Mesodermal cell (in vitro differentiated cells): Measurements from ENCODE around the gene RPUSD4.

Experiments used
- H3K27ac ChIP-seq: 2 replicates; pipeline ENCODE4 v1.7.0; 2013; ENCODE audit warnings: mild to moderate bottlenecking, low read depth, low read length, moderate library complexity; ENCODE audit not compliant: severe bottlenecking
- H3K36me3 ChIP-seq: 2 replicates; pipeline ENCODE4 v1.7.1; 2013; ENCODE audit warnings: mild to moderate bottlenecking, low read length, moderate library complexity; ENCODE audit not compliant: control insufficient read depth, insufficient read depth
- H3K4me1 ChIP-seq: one replicate; pipeline ENCODE4 v1.7.1; 2013; ENCODE audit warnings: mild to moderate bottlenecking, low read length; ENCODE audit not compliant: insufficient read depth, control insufficient read depth, poor library complexity, severe bottlenecking
- H3K4me3 ChIP-seq: 2 replicates; pipeline ENCODE4 v1.7.0; 2013; ENCODE audit warnings: low read length, control low read depth, mild to moderate bottlenecking; ENCODE audit not compliant: insufficient read depth, poor library complexity, severe bottlenecking; ENCODE audit errors: extremely low read depth
- H3K9me3 ChIP-seq: 2 replicates; pipeline ENCODE4 v1.7.1; 2013; ENCODE audit warnings: mild to moderate bottlenecking, low read length, moderate library complexity; ENCODE audit not compliant: control insufficient read depth
- WGBS, 2 experiments: methylation state at CpG; one replicate each; pipeline ENCODE4 v1.1.5; 2013; ENCODE audit warnings: missing lambda C conversion rate in 2 of 2; ENCODE audit not compliant: insufficient coverage in 2 of 2; 5-methylcytosine and 5-hydroxymethylcytosine counted together

RPUSD4 gene

GRCh38 chr11:126181939-126182730, 29.3 kb downstream of the RPUSD4 start:
- 81 to 85% methylated on average over 5 to 6 of the region's 13 CpGs for WGBS, 2 experiments

DNA sequence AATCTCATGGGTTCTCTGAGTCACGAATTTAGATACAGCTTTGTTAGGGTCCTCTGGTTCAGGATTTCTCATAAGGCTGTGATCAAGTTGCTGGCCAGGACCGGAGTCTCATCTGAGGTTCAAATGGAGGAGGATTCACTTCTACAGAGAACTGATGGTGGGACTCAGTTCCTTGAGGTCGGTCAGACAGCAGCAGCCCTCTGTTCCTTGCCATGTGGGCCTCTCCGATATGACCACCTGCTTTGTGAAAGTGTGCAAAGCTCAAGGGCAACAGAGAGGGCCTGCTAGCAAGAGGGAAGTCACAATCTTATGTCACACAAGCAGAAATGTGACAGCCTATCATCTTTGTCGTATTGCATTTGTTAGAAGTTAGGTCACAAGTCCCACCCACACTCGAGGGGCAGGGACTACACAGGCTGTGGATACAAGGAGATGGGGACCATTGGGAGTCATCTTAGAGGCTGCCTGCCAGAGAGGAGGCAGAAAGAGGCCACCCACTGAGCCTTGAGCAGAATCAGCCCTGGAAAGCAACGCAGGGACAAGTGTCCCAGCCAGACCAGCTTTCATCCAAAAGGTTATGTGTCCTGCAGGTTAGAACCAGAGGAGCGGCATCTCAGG, 34.5 kb downstream of the RPUSD4 start:
- WGBS, 2 experiments, result 88 to 94% methylated on average over 6 to 7 of the region's 8 CpGs
- Histone ChIP-seq H3K27ac (no peak overlapping the region), H3K9me3 (no peaks in the 10 kb centered on the region), H3K4me1 (no peaks in the 10 kb centered on the region), H3K4me3 (no peak overlapping the region), H3K36me3 (no peaks in the 10 kb centered on the region)

More at GRCh38 chr11:126181939-126182730, 29.3 kb downstream of the RPUSD4 start:
- no peaks in the 10 kb centered on the region for H3K4me1 ChIP-seq
- H3K27ac ChIP-seq, result no peak overlapping the region
- no peak overlapping the region for H3K4me3 ChIP-seq
- H3K36me3 ChIP-seq, result no peaks in the 10 kb centered on the region
- H3K9me3 ChIP-seq, result no peaks in the 10 kb centered on the region

DNA sequence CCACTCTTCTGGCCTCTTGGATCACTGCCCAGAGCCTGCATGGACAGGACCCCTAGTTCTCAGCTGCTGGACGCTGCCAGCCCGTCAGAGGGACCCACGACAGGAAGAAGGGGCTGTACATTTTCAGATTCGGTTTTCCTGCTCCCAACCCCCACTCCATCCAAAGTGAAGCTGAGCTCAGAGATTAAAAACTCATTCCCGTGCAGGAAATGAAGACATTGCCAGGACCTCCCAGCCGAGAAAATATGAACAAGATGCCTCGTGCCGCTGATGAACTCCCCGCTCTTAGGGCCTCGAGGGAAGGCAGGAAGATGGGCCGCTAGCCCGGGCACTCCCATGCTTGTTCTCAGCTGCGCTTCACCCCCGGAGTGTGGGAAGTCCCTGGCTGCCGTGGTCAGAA, 36.1 kb downstream of the RPUSD4 start:
- H3K4me3 ChIP-seq, result no peak overlapping the region
- no peaks in the 10 kb centered on the region for H3K36me3 ChIP-seq
- no peak overlapping the region for H3K27ac ChIP-seq
- WGBS, 2 experiments, result 93 to 95% methylated on average over 15 of the region's 15 CpGs
- H3K9me3 ChIP-seq, result no peaks in the 10 kb centered on the region
- no peaks in the 10 kb centered on the region for H3K4me1 ChIP-seq

DNA sequence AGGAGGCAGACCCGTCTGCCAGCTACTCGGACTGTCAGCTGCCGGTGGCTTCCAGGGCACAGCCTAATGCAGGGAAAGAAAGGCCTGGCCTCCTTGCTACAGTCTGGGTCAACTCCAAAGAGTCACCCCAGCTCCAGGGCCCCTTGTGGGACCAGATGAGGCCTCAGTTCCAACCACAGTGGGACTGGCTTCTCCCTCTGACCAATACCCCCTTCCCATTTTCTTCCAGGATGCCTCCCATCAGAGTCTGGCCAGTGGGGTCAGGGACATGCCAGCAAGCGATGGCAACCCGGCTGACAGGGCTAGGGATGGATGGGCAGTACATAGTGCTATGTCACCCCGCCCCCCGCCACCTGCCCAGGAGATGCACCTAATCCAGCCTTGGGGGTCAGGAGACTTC, 36.6 kb downstream of the RPUSD4 start:
- H3K4me3 ChIP-seq, result no peak overlapping the region
- 95 to 97% methylated on average over 7 of the region's 7 CpGs for WGBS, 2 experiments
- no peak overlapping the region for H3K27ac ChIP-seq
- no peaks in the 10 kb centered on the region for H3K4me1 ChIP-seq
- H3K9me3 ChIP-seq, result no peaks in the 10 kb centered on the region
- H3K36me3 ChIP-seq, result no peaks in the 10 kb centered on the region

DNA sequence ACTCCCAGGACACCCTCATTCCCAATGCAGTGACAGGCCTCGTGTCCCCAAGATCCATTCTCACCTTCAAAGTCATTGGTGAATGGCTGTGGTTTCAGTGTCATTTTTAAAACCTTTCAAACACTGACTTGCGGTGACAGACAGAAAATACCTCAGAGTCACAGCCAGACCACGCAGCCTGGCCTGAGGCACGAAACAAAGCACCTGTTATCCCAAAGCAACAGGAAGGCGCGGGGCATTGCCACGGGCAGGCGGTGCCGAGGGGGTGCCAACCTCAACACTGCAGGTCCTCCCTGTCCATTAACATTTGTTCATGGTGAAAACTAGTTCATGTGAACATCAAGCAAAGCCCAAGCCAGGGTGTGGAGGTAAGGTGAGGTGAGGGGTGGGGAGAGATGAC, 38.2 kb downstream of the RPUSD4 start:
- H3K4me1 ChIP-seq, result no peaks in the 10 kb centered on the region
- no peak overlapping the region for H3K4me3 ChIP-seq
- no peaks in the 10 kb centered on the region for H3K36me3 ChIP-seq
- H3K9me3 ChIP-seq, result no peaks in the 10 kb centered on the region
- 82 to 90% methylated on average over 6 to 9 of the region's 9 CpGs for WGBS, 2 experiments
- no peak overlapping the region for H3K27ac ChIP-seq

- no peaks in the 10 kb centered on the region for H3K4me1 ChIP-seq
- WGBS, 2 experiments, result 83 to 94% methylated on average over 5 to 7 of the region's 8 CpGs
- no peak overlapping the region for H3K27ac ChIP-seq
- H3K9me3 ChIP-seq, result no peaks in the 10 kb centered on the region
- H3K36me3 ChIP-seq, result no peaks in the 10 kb centered on the region
- no peak overlapping the region for H3K4me3 ChIP-seq
Observed at GRCh38 chr11:126172596-126173038, 38.8 kb downstream of the RPUSD4 start.

DNA sequence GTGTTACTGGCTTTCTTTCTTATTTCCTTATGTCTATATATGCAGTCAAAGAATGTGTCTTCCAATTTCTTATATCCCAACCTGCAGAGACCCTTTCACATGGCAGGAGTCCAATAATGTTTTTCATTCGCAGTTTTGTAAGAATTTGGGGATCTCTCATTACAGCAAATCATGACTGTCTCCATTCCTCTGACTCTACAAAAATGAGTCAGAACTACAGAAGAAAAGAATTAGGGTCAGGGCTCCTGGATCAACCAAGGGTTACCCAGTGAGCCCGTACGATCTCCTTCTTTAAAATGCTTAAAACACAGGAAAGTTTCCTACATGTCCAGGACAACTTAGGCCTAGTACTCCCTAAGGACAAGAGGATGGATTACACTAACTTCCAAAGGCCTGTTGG, 42.2 kb downstream of the RPUSD4 start:
- WGBS, 2 experiments, result 72 to 89% methylated on average over 2 to 3 of the region's 3 CpGs
- no peaks in the 10 kb centered on the region for H3K9me3 ChIP-seq
- no peaks in the 10 kb centered on the region for H3K36me3 ChIP-seq
- H3K27ac ChIP-seq, result no peak overlapping the region
- no peaks in the 10 kb centered on the region for H3K4me1 ChIP-seq
- H3K4me3 ChIP-seq, result no peak overlapping the region

DNA sequence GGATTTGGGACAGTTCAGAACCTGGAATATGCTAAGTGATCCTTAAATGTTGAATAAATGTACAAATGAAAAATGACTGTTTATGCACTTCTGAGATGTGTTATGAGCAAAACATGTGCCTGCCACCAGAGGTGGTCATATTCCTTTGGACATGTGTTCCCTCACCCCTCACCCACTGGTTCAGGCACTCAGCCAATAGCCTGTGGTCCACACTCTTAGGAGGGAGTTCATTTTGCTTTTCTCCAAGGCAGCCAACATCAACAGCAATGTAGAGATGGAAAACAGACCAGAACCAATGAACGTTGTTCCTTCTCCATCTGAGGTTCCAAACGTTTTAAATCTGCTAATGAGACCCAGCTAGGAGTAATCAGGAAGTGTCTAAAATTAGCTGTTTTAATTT, 44.0 kb downstream of the RPUSD4 start:
- H3K27ac ChIP-seq, result no peak overlapping the region
- no peak overlapping the region for H3K4me3 ChIP-seq
- H3K9me3 ChIP-seq, result no peaks in the 10 kb centered on the region
- WGBS, 2 experiments, result 70 to 79% methylated on average over 2 of the region's 2 CpGs
- no peaks in the 10 kb centered on the region for H3K36me3 ChIP-seq
- peaks cover 13% of the 10 kb centered on the region for H3K4me1 ChIP-seq

DNA sequence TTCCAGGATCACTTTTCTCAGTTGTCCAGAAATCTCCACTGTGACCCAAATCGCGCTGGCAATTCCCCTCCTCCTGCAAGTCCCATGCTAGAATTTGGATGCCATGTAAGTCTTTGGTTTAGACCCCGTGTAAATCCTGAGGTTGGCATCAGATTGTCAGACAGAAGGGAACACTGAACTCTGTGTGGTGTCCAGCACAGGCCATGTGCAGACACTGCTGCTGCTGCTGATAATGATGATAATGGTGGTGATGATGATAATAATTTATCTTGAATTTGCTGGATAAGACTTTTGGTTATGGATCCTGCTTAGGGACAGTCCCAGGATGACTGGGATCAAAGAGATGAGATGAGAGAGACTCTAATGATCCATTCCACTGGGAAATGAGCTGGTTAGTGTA, 45.0 kb downstream of the RPUSD4 start:
- 94 to 95% methylated on average over 3 of the region's 3 CpGs for WGBS, 2 experiments
- Histone ChIP-seq H3K9me3 (no peaks in the 10 kb centered on the region), H3K27ac (no peak overlapping the region), H3K36me3 (no peaks in the 10 kb centered on the region), H3K4me1 (peaks cover 13% of the 10 kb centered on the region), H3K4me3 (no peak overlapping the region)

DNA sequence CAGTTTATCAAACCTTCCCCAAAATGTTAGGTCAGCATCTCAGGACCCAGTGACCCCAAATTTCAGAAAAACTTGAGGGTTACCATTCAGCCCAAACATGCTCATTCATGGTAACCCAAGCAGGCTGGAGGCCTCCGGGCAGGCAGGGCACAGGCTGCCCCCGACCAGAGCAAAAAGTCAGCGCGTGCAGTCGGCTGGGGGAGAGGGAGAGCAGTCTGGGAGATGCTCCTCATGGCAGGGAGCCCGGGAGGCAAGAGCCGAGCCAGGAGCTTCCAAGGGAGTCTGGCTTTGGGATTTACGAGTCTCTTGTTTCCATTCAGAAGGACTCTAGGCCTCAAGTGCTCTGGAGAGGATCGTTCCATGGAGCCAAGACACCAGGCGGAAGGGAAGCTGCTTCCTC, 45.7 kb downstream of the RPUSD4 start:
- Histone ChIP-seq H3K4me3 (no peak overlapping the region), H3K27ac (no peak overlapping the region)
- WGBS, 2 experiments, result 95 to 96% methylated on average over 10 of the region's 10 CpGs

DNA sequence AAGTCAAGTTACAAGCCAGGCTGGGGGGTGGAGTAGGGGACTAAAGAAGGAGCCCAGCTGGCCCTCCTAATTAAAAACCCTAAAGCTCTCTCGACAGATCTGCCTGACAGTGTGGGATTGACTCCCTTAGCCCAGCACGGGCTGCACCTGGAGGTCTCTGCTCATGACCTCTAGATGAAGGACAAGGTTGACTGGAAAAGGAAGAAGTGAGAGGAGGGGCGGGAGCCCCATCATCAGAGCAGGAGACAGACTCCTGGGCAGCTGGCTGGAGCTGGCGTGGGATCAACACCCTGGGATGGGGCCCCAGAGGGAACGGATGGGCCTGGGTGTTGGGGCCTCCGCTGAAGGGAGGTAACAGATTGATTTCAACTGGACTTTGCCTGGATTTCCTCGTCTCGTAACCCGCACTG, 46.1 kb downstream of the RPUSD4 start:
- WGBS, 2 experiments, result 62 to 94% methylated on average over 3 to 8 of the region's 9 CpGs
- Histone ChIP-seq H3K9me3 (no peaks in the 10 kb centered on the region), H3K27ac (no peak overlapping the region), H3K36me3 (no peaks in the 10 kb centered on the region), H3K4me3 (no peak overlapping the region), H3K4me1 (peaks cover 16% of the 10 kb centered on the region)

More for the DNA sequence above, 45.7 kb downstream of the RPUSD4 start:
- Histone ChIP-seq H3K4me1 (peaks cover 13% of the 10 kb centered on the region), H3K9me3 (no peaks in the 10 kb centered on the region), H3K36me3 (no peaks in the 10 kb centered on the region)
